Measurements from ENCODE around the gene MTUS2.

Gene MTUS2

DNA sequence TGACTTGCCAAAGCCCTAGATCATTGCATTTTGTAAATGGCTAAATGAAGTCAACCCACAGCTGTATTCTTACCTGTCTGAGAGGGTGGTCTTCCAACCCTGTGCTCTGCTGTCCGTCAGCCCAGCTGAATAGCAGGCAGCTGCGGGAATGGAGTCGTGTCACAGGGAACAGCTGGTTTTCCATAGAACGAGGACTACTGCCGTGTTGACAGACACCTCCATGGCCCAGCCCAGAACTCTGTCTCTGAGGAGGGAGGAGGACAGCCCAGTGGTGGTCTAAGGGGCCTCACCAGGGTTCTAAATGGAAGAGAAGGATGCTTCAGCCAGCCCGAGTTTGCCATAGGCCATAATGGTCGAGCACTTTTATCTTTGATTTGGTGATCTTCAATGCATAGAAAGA, 664.7 kb downstream of the MTUS2 start:
- H4K20me1 ChIP-seq (ENCODE audit: control insufficient read depth, insufficient read depth, low read depth, low read length): no peaks in the 10 kb centered on the region
- peaks cover 32% of the 10 kb centered on the region for H3K27me3 ChIP-seq (ENCODE audit: control insufficient read depth, low read length)
- no peaks in the 10 kb centered on the region for H3F3A ChIP-seq (ENCODE audit: control insufficient read depth, insufficient read depth)
- no peaks in the 10 kb centered on the region for H3K79me2 ChIP-seq (ENCODE audit: control insufficient read depth, low read length)
- H3K9me3 ChIP-seq (ENCODE audit: control insufficient read depth, insufficient read depth, low read length): no peaks in the 10 kb centered on the region
- H3K4me2 ChIP-seq (ENCODE audit: low read length): no peak overlapping the region
- TF ChIP-seq, protein P1, sequence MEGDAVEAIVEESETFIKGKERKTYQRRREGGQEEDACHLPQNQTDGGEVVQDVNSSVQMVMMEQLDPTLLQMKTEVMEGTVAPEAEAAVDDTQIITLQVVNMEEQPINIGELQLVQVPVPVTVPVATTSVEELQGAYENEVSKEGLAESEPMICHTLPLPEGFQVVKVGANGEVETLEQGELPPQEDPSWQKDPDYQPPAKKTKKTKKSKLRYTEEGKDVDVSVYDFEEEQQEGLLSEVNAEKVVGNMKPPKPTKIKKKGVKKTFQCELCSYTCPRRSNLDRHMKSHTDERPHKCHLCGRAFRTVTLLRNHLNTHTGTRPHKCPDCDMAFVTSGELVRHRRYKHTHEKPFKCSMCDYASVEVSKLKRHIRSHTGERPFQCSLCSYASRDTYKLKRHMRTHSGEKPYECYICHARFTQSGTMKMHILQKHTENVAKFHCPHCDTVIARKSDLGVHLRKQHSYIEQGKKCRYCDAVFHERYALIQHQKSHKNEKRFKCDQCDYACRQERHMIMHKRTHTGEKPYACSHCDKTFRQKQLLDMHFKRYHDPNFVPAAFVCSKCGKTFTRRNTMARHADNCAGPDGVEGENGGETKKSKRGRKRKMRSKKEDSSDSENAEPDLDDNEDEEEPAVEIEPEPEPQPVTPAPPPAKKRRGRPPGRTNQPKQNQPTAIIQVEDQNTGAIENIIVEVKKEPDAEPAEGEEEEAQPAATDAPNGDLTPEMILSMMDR (IDR thresholded peaks at IDR 0.05; ENCODE audit: low read depth, low read length, poor library complexity, severe bottlenecking): no peak
- TF ChIP-seq EZH2phosphoT487 (IDR thresholded peaks at IDR 0.05; ENCODE audit: borderline replicate concordance, low read length): no peak
- peaks cover 7% of the 10 kb centered on the region for H3K4me1 ChIP-seq (ENCODE audit: control insufficient read depth, low read length)
- no peaks in the 10 kb centered on the region for H3K9me2 ChIP-seq (replicated peaks; ENCODE audit: control insufficient read depth, low read length)
- H3K36me3 ChIP-seq (ENCODE audit: control insufficient read depth, low read length): no peaks in the 10 kb centered on the region
- no peak overlapping the region for H3K27ac ChIP-seq (ENCODE audit: low read depth, low read length)
- no peak overlapping the region for H3K4me3 ChIP-seq (ENCODE audit: low read length)

DNA sequence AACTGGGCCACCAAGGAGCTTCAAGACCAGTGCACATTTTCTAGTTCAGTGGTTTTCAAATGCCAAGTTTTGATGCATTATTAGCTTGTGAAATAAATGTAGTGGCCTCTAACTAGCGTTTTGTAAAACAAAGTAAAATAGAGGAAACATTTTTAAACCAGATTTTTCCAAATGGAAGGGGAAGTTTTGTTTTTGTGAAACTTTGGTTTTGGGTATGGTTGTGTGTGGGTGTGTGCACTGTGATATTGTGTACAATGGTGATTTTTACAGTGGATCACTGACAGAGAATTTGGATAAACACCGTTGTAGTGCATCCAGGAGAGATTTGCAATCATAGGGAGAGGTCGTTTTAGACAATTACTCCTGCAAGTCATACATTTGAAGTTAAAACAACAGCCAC, 666.4 kb downstream of the MTUS2 start:
- H3K9me3 ChIP-seq (ENCODE audit: control insufficient read depth, insufficient read depth, low read length): no peaks in the 10 kb centered on the region
- H3K4me2 ChIP-seq (ENCODE audit: low read length): no peak overlapping the region
- no peaks in the 10 kb centered on the region for H4K20me1 ChIP-seq (ENCODE audit: control insufficient read depth, insufficient read depth, low read depth, low read length)
- peaks cover 32% of the 10 kb centered on the region for H3K27me3 ChIP-seq (ENCODE audit: control insufficient read depth, low read length)
- H3K4me3 ChIP-seq (ENCODE audit: low read length): no peak overlapping the region
- H3K36me3 ChIP-seq (ENCODE audit: control insufficient read depth, low read length): no peaks in the 10 kb centered on the region
- TF ChIP-seq EZH2phosphoT487 (IDR thresholded peaks at IDR 0.05; ENCODE audit: borderline replicate concordance, low read length): no peak
- TF ChIP-seq, protein P1 (IDR thresholded peaks at IDR 0.05; ENCODE audit: low read depth, low read length, poor library complexity, severe bottlenecking): no peak
- H3K79me2 ChIP-seq (ENCODE audit: control insufficient read depth, low read length): no peaks in the 10 kb centered on the region
- no peaks in the 10 kb centered on the region for H3K9me2 ChIP-seq (replicated peaks; ENCODE audit: control insufficient read depth, low read length)
- H3K27ac ChIP-seq (ENCODE audit: low read depth, low read length): no peak overlapping the region
- H3F3A ChIP-seq (ENCODE audit: control insufficient read depth, insufficient read depth): no peaks in the 10 kb centered on the region
- peaks cover 7% of the 10 kb centered on the region for H3K4me1 ChIP-seq (ENCODE audit: control insufficient read depth, low read length)

DNA sequence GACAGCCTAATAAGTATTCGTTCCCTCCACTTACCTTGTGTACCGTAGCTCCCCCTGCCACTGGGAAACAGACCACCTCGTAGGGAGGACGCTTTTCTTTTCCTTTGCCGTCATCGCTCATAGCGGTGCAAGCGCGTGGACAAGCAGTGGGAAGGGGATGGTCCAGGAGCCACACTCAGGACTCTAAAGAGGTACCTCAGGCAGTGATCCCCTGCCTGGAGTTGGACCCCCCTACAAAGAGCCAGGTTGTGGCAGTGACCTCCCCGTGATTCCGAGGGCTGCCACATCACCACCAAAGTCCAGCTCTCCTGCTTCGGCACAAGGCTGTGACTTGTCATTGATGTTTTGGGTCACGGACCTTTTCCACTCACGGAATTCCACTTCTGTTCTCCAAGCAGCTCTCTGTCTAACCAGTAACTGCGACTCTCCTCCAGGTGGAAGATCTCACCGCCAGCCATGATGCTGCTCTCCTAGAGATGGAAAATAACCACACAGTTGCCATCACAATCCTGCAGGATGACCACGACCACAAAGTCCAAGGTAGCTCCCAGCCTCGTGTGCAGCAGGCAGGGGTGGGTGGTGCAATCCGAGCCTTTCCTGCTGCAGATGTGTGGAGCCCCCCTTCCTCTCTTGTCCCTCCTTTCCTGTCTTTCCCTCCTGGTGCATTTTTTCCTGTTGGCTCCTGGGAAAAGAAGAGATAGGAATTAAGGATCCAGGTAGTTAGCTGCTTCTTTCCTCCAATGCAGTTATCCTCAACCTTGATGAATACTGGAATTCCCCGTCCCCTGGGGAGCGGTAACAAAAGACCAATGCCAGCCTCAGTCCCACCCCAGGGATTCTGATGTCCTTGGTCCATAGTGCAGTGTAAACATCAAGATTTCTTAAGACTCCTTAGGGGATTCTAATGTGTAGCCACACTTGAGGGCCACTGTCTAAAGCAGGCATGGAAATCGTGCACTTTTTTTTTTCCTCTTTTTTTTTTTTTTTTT, 667.6 kb downstream of the MTUS2 start:
- H3K9me2 ChIP-seq (replicated peaks; ENCODE audit: control insufficient read depth, low read length): no peaks in the 10 kb centered on the region
- no peaks in the 10 kb centered on the region for H3K36me3 ChIP-seq (ENCODE audit: control insufficient read depth, low read length)
- H3K9me3 ChIP-seq (ENCODE audit: control insufficient read depth, insufficient read depth, low read length): no peaks in the 10 kb centered on the region
- TF ChIP-seq, protein P1 (IDR thresholded peaks at IDR 0.05; ENCODE audit: low read depth, low read length, poor library complexity, severe bottlenecking): no peak
- TF ChIP-seq EZH2phosphoT487 (IDR thresholded peaks at IDR 0.05; ENCODE audit: borderline replicate concordance, low read length): no peak
- H3K4me3 ChIP-seq (ENCODE audit: low read length): no peak overlapping the region
- H3K4me2 ChIP-seq (ENCODE audit: low read length): no peak overlapping the region
- H3K27me3 ChIP-seq (ENCODE audit: control insufficient read depth, low read length): peaks cover 33% of the 10 kb centered on the region
- no peak overlapping the region for H3K27ac ChIP-seq (ENCODE audit: low read depth, low read length)
- no peaks in the 10 kb centered on the region for H3F3A ChIP-seq (ENCODE audit: control insufficient read depth, insufficient read depth)
- no peaks in the 10 kb centered on the region for H3K79me2 ChIP-seq (ENCODE audit: control insufficient read depth, low read length)
- H3K4me1 ChIP-seq (ENCODE audit: control insufficient read depth, low read length): peaks cover 7% of the 10 kb centered on the region
- no peaks in the 10 kb centered on the region for H4K20me1 ChIP-seq (ENCODE audit: control insufficient read depth, insufficient read depth, low read depth, low read length)

All from DOHH2 (cell line).